GM12878 (cell line): ENCODE data around the gene SELENOK. TPM values are rescaled to one million over a fixed set of nuclear protein-coding genes. Genes with fewer than 3 reads are reported as not detected.

Experiments used
- ATAC-seq: fragments of 200-7000 bp; cut with Tn5 transposase; 3 replicates; pipeline ENCODE4 v1.9.1; 2020; ENCODE audit warnings: mild to moderate bottlenecking, moderate library complexity
- BruUV-seq: library from RNA; stranded (reverse); fragments of 400-500 nt; replicated peaks from 2 replicates; lab custom pipeline; 2021; lab: Mats Ljungman, UMichigan
- CTCF ChIA-PET: fragments of 300-600 bp; sonication (Branson Sonifier 250); formaldehyde crosslinking; extraction: SDS; loops from one replicate; lab custom pipeline; 2021; ENCODE audit warnings: inconsistent platforms; lab: Yijun Ruan, JAX
- POLR2A ChIA-PET: fragments of 350-600 bp; formaldehyde crosslinking; extraction: SDS; loops from one replicate; lab custom pipeline; 2021; ENCODE audit warnings: inconsistent platforms; lab: Charles Lee
- RAD21 ChIA-PET: fragments of 300-600 bp; sonication (Branson Sonifier 250); formaldehyde crosslinking; loops from one replicate; lab custom pipeline; 2023; ENCODE audit warnings: antibody characterized with exemption; ENCODE audit not compliant: unreplicated experiment; lab: Charles Lee
- SMC1A ChIA-PET: fragments of 300-600 bp; sonication (Branson Sonifier 250); formaldehyde crosslinking; loops from one replicate; lab custom pipeline; 2023; ENCODE audit not compliant: unreplicated experiment, uncharacterized antibody; lab: Charles Lee
- DNase-seq: peaks from one replicate; pipeline ENCODE4 v3.0.0-alpha.2; 2011; ENCODE audit warnings: low read depth, low spot score
- FAIRE-seq: peaks from 3 replicates; lab custom pipeline; 2011; peaks lifted over from hg19 to GRCh38; lab: Jason Lieb, UNC
- H2AFZ ChIP-seq: 2 replicates; pipeline ENCODE4 v1.6.0; 2011; ENCODE audit warnings: low read depth, low read length, control low read depth; ENCODE audit not compliant: control insufficient read depth
- H3K27ac ChIP-seq: 2 replicates; pipeline ENCODE4 v1.5.1; 2011; ENCODE audit warnings: control low read depth; ENCODE audit not compliant: control insufficient read depth, insufficient read depth
- H3K27me3 ChIP-seq, 2 experiments: replicated peaks in 1 of 2; 2 replicates each; pipeline versions ENCODE4 v1.6.0 to v1.6.1; 2011; ENCODE audit warnings: low read length in 1 of 2; ENCODE audit not compliant: control insufficient read depth in 2 of 2, insufficient read depth in 2 of 2
- H3K36me3 ChIP-seq, 2 experiments: 2 replicates each; pipeline ENCODE4 v1.5.1; 2011; ENCODE audit warnings: low read length in 1 of 2; ENCODE audit not compliant: control insufficient read depth in 2 of 2, insufficient read depth in 2 of 2
- H3K4me1 ChIP-seq: 2 replicates; pipeline ENCODE4 v1.6.1; 2011; ENCODE audit warnings: mild to moderate bottlenecking, low read length, moderate library complexity, mixed read lengths; ENCODE audit not compliant: control insufficient read depth, insufficient read depth
- H3K4me2 ChIP-seq: 2 replicates; pipeline ENCODE4 v1.6.0; 2011; ENCODE audit warnings: control low read depth; ENCODE audit not compliant: control insufficient read depth, insufficient read depth
- H3K4me3 ChIP-seq: fragments of 200-600 bp; sonication (generic); 2 replicates; pipeline ENCODE4 v1.5.1; 2016
- H3K79me2 ChIP-seq: 2 replicates; pipeline ENCODE4 v1.6.0; 2011; ENCODE audit warnings: low read length; ENCODE audit not compliant: control insufficient read depth, insufficient read depth
- H3K9ac ChIP-seq: 2 replicates; pipeline ENCODE4 v1.8.0; 2011; ENCODE audit warnings: low read length, control low read depth, mixed read lengths; ENCODE audit not compliant: control insufficient read depth, insufficient read depth
- H3K9me3 ChIP-seq: replicated peaks from 3 replicates; pipeline ENCODE4 v1.5.1; 2011; ENCODE audit warnings: mild to moderate bottlenecking, low read length; ENCODE audit not compliant: control insufficient read depth, insufficient read depth
- H4K20me1 ChIP-seq: 2 replicates; pipeline ENCODE4 v1.6.0; 2011; ENCODE audit not compliant: control insufficient read depth, insufficient read depth
- ASH2L ChIP-seq: fragments of 300-600, 200-600 bp; sonication (generic); IDR thresholded peaks from 2 replicates; pipeline ENCODE4 v1.6.1; 2017; ENCODE audit warnings: low read depth, mild to moderate bottlenecking, borderline replicate concordance
- MEF2B ChIP-seq: fragments of 450-650 bp; IDR thresholded peaks from 2 replicates; pipeline ENCODE4 v1.6.1; 2018; ENCODE audit warnings: mild to moderate bottlenecking, moderate library complexity; ENCODE audit not compliant: partially characterized antibody, poor library complexity, severe bottlenecking
- NR2C1 ChIP-seq: fragments of 450-650 bp; IDR thresholded peaks from 2 replicates; pipeline ENCODE4 v1.6.1; 2017; ENCODE audit warnings: antibody characterized with exemption, mild to moderate bottlenecking, moderate library complexity
- SP1 ChIP-seq: IDR thresholded peaks from one replicate; pipeline ENCODE4 v1.6.1; 2011; ENCODE audit warnings: low read depth, low read length
- SREBF1 ChIP-seq: IDR thresholded peaks from 2 replicates; pipeline ENCODE4 v1.6.1; 2012; ENCODE audit warnings: mild to moderate bottlenecking, low read length
- SREBF2 ChIP-seq: IDR thresholded peaks from 2 replicates; pipeline ENCODE4 v1.6.1; 2012; ENCODE audit warnings: mild to moderate bottlenecking, low read length
- YBX1 ChIP-seq: fragments of 450-650 bp; IDR thresholded peaks from 2 replicates; pipeline ENCODE4 v1.6.1; 2016; ENCODE audit warnings: antibody characterized with exemption
- ZNF217 ChIP-seq: fragments of 450-650 bp; IDR thresholded peaks from 2 replicates; pipeline ENCODE4 v1.6.1; 2017; ENCODE audit warnings: antibody characterized with exemption, mild to moderate bottlenecking
- WGBS: methylation state at CpG from one replicate; pipeline ENCODE4 v1.1.6; 2016; ENCODE audit warnings: low lambda C conversion rate; ENCODE audit not compliant: insufficient replicate concordance, insufficient coverage; ENCODE audit errors: missing lambda C conversion rate; 5-methylcytosine and 5-hydroxymethylcytosine counted together
- in situ Hi-C: fragments of 300-500 bp; cut with MboI; formaldehyde crosslinking; loops from 9 replicates; pipeline ENCODE4 v1.14.3; 2018; ENCODE audit warnings: mixed read lengths
- intact Hi-C: fragments of 100-400 bp; cut with micrococcal nuclease; formaldehyde crosslinking; loops from one replicate; pipeline ENCODE4 v1.14.2; 2022; ENCODE audit not compliant: unreplicated experiment
- polyA plus RNA-seq, 11 experiments: library from polyadenylated mRNA; depleted of rRNA in 4 of 11; unstranded in 6 of 11; stranded (reverse) in 5 of 11; fragments of >200 nt; fragmentation: Nextera tagmentation in 4 of 11; fragmentation: Illumina TruSeq in 1 of 11; extraction: Ambion mirVana in 4 of 11; extraction: Trizol in 1 of 11; gene quantifications; 1 replicate in 1 of 11; 2 replicates in 10 of 11; pipeline versions ENCODE4 v1.2.1 to v1.2.3, GENCODE V29; 2011 to 2016; ENCODE audit warnings: inconsistent platforms in 2 of 11, missing spikeins in 2 of 11, low read depth in 1 of 11
- total RNA-seq, 4 experiments: library from RNA; depleted of rRNA in 3 of 4; stranded (reverse); fragments of >200 nt in 3 of 4; fragmentation: Illumina TruSeq in 1 of 4; extraction: Trizol in 1 of 4; gene quantifications; 2 replicates each; pipeline versions ENCODE4 v1.2.1 to v1.2.3, GENCODE V29; 2013 to 2021
- TF ChIP-seq, protein P1 (sequence below): fragments of 150-350 bp; IDR thresholded peaks from 2 replicates; pipeline ENCODE4 v1.6.1; 2014; ENCODE audit warnings: mild to moderate bottlenecking, low read depth, low read length
- TF ChIP-seq, protein P2 (sequence below): fragments of 450-650 bp; formaldehyde crosslinking; IDR thresholded peaks from 2 replicates; pipeline ENCODE4 v1.5.0; 2022; ENCODE audit warnings: mild to moderate bottlenecking, missing genetic modification characterization
- TF ChIP-seq, protein P3 (sequence below): IDR thresholded peaks from 2 replicates; pipeline ENCODE4 v1.6.1; 2011; ENCODE audit warnings: low read depth, mild to moderate bottlenecking, low read length, moderate library complexity, borderline replicate concordance; ENCODE audit errors: extremely low read depth

The SELENOK gene
- total and polyA plus RNA-seq, 10 of the 15 experiments (the other 5 are each of a cell fraction or from before 2014, with no cell fraction given) = 35.4 to 322 (median 101) TPM

DNA sequence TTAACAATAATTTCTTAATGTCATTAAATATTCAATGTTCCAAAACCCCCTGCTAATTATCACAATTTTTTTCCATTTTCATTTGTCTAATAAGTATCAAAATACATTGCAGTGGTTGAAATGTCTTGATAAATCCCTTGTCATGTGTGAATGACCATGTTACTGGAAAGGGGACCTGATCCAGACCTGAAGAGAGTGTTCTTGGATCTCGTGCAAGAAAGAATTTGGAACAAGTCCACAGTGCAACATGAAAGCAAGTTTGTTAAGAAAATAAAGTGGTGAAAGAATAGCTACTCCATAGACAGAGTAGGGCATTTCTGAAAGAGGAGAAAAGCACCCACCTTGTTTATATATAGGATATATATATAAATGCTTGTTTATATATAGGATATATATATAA is 10.4 kb upstream of the SELENOK start:
- no peak overlapping the region for H3K4me2 ChIP-seq
- WGBS = 0% methylated on average over 1 of the region's 1 CpG
- H3K27me3 ChIP-seq = no peaks in the 10 kb centered on the region
- no peaks in the 10 kb centered on the region for H3K36me3 ChIP-seq
- H2AFZ ChIP-seq = no peak overlapping the region
- H4K20me1 ChIP-seq = no peaks in the 10 kb centered on the region
- H3K4me1 ChIP-seq = no peaks in the 10 kb centered on the region
- H3K27ac ChIP-seq = no peak overlapping the region
- no peak for FAIRE-seq
- H3K79me2 ChIP-seq = no peaks in the 10 kb centered on the region
- ChIA-PET RAD21 (no interaction called here), POLR2A (no interaction called here), SMC1A (no interaction called here), CTCF (interaction anchor here (0.7 kb wide), 1 partner anchor 471 kb away, joined by 3 read pairs; no protein-coding TSS in a partner anchor)
- in situ Hi-C loops (no loop called here), intact Hi-C loops (no loop called here)
- H3K4me3 ChIP-seq = no peak overlapping the region
- H3K9ac ChIP-seq = no peak overlapping the region
- no peaks in the 10 kb centered on the region; the same call in 2 of the 3 replicates for H3K9me3 ChIP-seq
- BruUV-seq = no TSS peak
- ATAC-seq = no peak
- TF ChIP-seq ZNF217 (no peak), SREBF1 (no peak)
- TF ChIP-seq, protein P1, sequence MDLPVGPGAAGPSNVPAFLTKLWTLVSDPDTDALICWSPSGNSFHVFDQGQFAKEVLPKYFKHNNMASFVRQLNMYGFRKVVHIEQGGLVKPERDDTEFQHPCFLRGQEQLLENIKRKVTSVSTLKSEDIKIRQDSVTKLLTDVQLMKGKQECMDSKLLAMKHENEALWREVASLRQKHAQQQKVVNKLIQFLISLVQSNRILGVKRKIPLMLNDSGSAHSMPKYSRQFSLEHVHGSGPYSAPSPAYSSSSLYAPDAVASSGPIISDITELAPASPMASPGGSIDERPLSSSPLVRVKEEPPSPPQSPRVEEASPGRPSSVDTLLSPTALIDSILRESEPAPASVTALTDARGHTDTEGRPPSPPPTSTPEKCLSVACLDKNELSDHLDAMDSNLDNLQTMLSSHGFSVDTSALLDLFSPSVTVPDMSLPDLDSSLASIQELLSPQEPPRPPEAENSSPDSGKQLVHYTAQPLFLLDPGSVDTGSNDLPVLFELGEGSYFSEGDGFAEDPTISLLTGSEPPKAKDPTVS = no peak
- DNase-seq = no peak

DNA sequence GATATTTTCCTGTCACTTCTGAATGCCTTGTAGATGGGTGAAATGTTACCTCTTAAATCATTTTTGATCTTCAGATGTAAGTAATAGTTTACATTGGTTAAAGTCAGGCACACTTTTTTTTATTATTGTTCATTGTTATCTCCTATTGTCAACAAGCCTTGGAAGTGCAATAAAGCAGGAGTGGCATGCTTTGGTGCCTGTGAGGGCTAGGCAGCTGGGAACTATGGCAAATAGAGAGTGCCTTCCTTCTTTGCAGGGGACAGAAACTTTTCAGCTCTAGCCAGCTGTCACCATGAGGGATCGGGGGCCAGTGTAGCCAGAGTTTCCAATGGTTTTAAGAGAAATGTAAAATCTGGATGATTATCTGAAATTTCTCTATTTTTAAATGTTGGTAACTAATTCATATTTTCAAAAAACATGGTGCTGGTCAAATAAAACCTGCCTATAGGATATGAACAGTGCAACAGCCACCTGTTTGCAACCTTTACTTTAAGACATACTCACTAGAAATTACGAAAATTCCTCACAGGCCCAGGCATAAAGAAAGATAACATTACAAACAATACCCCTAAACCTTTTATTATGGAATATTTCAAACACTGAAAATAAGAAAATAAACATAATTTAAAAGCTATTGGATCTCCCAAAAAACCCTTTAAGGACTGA is 9.1 kb upstream of the SELENOK start:
- Histone ChIP-seq H3K27me3 (no peaks in the 10 kb centered on the region), H3K9me3 (no peaks in the 10 kb centered on the region), H3K79me2 (no peaks in the 10 kb centered on the region), H3K4me3 (no peak overlapping the region), H3K9ac (no peak overlapping the region), H3K4me1 (no peaks in the 10 kb centered on the region), H2AFZ (no peak overlapping the region), H4K20me1 (no peaks in the 10 kb centered on the region), H3K27ac (no peak overlapping the region), H3K36me3 (no peaks in the 10 kb centered on the region), H3K4me2 (no peak overlapping the region)
- in situ Hi-C loops (no loop called here), intact Hi-C loops (no loop called here)
- 46% methylated on average over 2 of the region's 2 CpGs for WGBS
- SMC1A ChIA-PET = interaction anchor here (1.0 to 1.9 kb wide), 3 partner anchors 9 to 47 kb away, joined by 3 to 5 read pairs (median 4); no protein-coding TSS in a partner anchor
- BruUV-seq = no TSS peak
- RAD21 ChIA-PET = interaction anchor here (0.9 kb wide), 1 partner anchor 21 kb away, joined by 3 read pairs; no protein-coding TSS in a partner anchor
- CTCF ChIA-PET = interaction anchor here (1.0 kb wide), 1 partner anchor 9 kb away, joined by 3 read pairs; the partner anchor contains the start of gene SELENOK
- ATAC-seq = no peak
- FAIRE-seq = no peak
- no peak for DNase-seq
- POLR2A ChIA-PET = interaction anchor here (1.2 kb wide), 1 partner anchor 14 kb away, joined by 3 read pairs; no protein-coding TSS in a partner anchor
- TF ChIP-seq NR2C1 (no peak), SREBF1 (no peak), SREBF2 (no peak), ASH2L (no peak), YBX1 (no peak), SP1 (no peak), MEF2B (no peak)
- TF ChIP-seq, protein P2, sequence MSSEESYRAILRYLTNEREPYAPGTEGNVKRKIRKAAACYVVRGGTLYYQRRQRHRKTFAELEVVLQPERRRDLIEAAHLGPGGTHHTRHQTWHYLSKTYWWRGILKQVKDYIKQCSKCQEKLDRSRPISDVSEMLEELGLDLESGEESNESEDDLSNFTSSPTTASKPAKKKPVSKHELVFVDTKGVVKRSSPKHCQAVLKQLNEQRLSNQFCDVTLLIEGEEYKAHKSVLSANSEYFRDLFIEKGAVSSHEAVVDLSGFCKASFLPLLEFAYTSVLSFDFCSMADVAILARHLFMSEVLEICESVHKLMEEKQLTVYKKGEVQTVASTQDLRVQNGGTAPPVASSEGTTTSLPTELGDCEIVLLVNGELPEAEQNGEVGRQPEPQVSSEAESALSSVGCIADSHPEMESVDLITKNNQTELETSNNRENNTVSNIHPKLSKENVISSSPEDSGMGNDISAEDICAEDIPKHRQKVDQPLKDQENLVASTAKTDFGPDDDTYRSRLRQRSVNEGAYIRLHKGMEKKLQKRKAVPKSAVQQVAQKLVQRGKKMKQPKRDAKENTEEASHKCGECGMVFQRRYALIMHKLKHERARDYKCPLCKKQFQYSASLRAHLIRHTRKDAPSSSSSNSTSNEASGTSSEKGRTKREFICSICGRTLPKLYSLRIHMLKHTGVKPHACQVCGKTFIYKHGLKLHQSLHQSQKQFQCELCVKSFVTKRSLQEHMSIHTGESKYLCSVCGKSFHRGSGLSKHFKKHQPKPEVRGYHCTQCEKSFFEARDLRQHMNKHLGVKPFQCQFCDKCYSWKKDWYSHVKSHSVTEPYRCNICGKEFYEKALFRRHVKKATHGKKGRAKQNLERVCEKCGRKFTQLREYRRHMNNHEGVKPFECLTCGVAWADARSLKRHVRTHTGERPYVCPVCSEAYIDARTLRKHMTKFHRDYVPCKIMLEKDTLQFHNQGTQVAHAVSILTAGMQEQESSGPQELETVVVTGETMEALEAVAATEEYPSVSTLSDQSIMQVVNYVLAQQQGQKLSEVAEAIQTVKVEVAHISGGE = no peak
- TF ChIP-seq, protein P3, sequence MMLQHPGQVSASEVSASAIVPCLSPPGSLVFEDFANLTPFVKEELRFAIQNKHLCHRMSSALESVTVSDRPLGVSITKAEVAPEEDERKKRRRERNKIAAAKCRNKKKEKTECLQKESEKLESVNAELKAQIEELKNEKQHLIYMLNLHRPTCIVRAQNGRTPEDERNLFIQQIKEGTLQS = no peak
